ENCODE measurements around the gene KMT5B.

Gene KMT5B

DNA sequence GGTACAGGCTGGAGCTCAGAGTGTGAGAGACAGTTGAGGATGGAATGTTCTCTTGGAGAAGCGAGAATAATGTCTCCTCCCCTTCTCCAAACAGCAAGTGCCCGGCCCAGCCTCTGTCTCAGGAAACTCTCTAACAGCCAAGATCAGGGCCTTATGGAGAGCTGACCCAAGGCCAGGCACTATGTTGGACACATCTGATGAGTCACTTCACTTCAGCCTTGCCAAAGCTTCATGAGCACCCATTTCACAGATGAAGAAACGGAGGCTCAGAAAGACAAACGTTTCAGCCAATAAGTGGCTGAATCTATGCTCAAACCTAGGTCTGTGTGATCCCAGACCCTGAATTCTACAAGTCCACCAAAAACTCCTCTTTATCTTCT is 69.8 kb downstream of the KMT5B start:
- Histone ChIP-seq H3K79me2 (ENCODE audit: insufficient read depth, low read depth) (no peaks in the 10 kb centered on the region), H3K27ac (no peak overlapping the region), H4K20me1 (ENCODE audit: insufficient read depth) (no peaks in the 10 kb centered on the region), H3K4me2 (no peak overlapping the region), H3K36me3 (ENCODE audit: insufficient read depth) (no peaks in the 10 kb centered on the region), H3K9ac (no peak overlapping the region), H3K4me3 (IDR thresholded peaks at IDR 0.05; ENCODE audit: insufficient read depth, low read depth, low read length) (no peak overlapping the region), H3K27me3 (ENCODE audit: insufficient read depth, low read depth) (no peaks in the 10 kb centered on the region), H3K4me1 (ENCODE audit: low read depth, poor library complexity, severe bottlenecking) (peaks cover 17% of the 10 kb centered on the region), H2AFZ (ENCODE audit: low read depth) (no peak overlapping the region)
- TF ChIP-seq, protein P1, sequence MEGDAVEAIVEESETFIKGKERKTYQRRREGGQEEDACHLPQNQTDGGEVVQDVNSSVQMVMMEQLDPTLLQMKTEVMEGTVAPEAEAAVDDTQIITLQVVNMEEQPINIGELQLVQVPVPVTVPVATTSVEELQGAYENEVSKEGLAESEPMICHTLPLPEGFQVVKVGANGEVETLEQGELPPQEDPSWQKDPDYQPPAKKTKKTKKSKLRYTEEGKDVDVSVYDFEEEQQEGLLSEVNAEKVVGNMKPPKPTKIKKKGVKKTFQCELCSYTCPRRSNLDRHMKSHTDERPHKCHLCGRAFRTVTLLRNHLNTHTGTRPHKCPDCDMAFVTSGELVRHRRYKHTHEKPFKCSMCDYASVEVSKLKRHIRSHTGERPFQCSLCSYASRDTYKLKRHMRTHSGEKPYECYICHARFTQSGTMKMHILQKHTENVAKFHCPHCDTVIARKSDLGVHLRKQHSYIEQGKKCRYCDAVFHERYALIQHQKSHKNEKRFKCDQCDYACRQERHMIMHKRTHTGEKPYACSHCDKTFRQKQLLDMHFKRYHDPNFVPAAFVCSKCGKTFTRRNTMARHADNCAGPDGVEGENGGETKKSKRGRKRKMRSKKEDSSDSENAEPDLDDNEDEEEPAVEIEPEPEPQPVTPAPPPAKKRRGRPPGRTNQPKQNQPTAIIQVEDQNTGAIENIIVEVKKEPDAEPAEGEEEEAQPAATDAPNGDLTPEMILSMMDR (conservative IDR thresholded peaks at IDR 0.05; ENCODE audit: low read depth, low read length), result no peak

DNA sequence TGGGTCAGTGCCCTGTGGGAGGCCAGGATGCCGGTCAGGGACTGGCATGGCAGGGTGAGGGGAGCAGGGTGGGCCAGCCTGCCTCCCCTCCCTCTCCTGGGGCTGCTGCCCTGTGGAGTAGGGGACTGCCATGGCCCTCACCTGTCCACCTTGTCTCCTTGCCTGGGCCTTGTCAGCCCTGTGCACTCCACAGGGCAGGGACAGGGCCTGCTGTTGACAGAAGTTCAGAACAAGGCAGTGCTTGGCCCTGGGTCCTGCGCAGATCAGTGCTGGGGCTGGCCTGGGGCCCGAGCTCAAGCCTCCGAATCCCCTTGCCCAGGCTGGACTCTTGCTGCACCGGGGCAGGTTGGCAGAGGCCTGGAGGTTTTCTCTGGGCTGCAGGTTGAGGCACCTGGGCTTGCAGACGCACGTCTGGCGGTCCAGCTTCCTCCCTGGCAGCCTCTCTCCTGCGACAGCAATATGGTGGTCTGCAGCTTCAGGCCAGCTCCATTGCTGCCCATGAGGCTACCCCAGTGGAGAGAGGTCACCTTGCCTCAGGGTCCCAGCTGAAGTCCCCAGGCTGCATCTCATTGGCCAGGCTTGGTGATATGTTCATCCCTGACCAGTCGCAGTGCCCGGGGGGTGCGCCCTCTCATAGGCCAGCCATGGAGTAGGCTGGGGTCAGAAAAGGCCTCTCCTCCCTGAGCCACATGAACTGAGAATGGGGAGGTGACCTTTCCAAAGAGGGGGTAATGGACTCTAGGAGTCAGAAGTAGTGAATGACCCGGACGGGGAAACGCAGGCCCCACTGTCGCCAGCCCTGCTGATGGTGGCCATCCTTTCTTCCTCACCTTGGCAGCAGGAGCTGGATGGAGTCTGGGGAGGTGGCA is 70.4 kb downstream of the KMT5B start:
- Histone ChIP-seq H4K20me1 (ENCODE audit: insufficient read depth) (no peaks in the 10 kb centered on the region), H3K4me3 (IDR thresholded peaks at IDR 0.05; ENCODE audit: insufficient read depth, low read depth, low read length) (no peak overlapping the region), H3K27me3 (ENCODE audit: insufficient read depth, low read depth) (no peaks in the 10 kb centered on the region), H3K4me2 (peak overlapping the region; percentile 64; the same call in 1 of the 2 replicates), H3K4me1 (ENCODE audit: low read depth, poor library complexity, severe bottlenecking) (peaks cover 17% of the 10 kb centered on the region), H3K9ac (no peak overlapping the region; the same call in 1 of the 2 replicates), H3K79me2 (ENCODE audit: insufficient read depth, low read depth) (no peaks in the 10 kb centered on the region), H2AFZ (ENCODE audit: low read depth) (peak overlapping the region; percentile 55), H3K27ac (no peak overlapping the region), H3K36me3 (ENCODE audit: insufficient read depth) (no peaks in the 10 kb centered on the region)
- TF ChIP-seq, protein P1 (conservative IDR thresholded peaks at IDR 0.05; ENCODE audit: low read depth, low read length), result no peak

DNA sequence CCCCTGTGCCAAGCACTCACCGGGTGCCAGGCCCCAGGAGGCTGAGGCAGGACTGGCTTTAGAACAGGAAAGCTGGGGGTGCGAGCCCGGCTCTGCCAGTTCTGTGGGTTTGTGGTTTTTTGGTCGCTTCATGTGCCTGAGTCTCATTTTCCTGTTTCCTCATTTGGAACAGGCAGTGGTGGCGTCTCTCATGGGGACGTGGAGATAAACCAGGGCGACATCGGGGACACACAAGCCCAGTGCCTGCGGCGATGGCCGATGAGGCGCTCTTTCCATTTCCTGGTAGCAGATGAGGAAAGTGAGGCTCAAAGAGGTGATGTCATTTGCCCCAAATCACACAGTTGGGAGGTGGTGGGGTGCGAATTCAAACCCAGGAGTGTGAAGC is 71.1 kb downstream of the KMT5B start:
- no peaks in the 10 kb centered on the region for H3K27me3 ChIP-seq (ENCODE audit: insufficient read depth, low read depth)
- TF ChIP-seq, protein P1 (conservative IDR thresholded peaks at IDR 0.05; ENCODE audit: low read depth, low read length), result no peak
- H4K20me1 ChIP-seq (ENCODE audit: insufficient read depth), result no peaks in the 10 kb centered on the region
- H3K36me3 ChIP-seq (ENCODE audit: insufficient read depth), result no peaks in the 10 kb centered on the region
- peak overlapping the region; percentile 55 for H2AFZ ChIP-seq (ENCODE audit: low read depth)
- no peaks in the 10 kb centered on the region for H3K79me2 ChIP-seq (ENCODE audit: insufficient read depth, low read depth)
- H3K4me3 ChIP-seq (IDR thresholded peaks at IDR 0.05; ENCODE audit: insufficient read depth, low read depth, low read length), result no peak overlapping the region
- H3K9ac ChIP-seq, result peak overlapping the region; percentile 26; the same call in 1 of the 2 replicates
- peak overlapping the region; percentile 64 for H3K4me2 ChIP-seq
- peaks cover 17% of the 10 kb centered on the region for H3K4me1 ChIP-seq (ENCODE audit: low read depth, poor library complexity, severe bottlenecking)
- no peak overlapping the region; the same call in 1 of the 2 replicates for H3K27ac ChIP-seq

DNA sequence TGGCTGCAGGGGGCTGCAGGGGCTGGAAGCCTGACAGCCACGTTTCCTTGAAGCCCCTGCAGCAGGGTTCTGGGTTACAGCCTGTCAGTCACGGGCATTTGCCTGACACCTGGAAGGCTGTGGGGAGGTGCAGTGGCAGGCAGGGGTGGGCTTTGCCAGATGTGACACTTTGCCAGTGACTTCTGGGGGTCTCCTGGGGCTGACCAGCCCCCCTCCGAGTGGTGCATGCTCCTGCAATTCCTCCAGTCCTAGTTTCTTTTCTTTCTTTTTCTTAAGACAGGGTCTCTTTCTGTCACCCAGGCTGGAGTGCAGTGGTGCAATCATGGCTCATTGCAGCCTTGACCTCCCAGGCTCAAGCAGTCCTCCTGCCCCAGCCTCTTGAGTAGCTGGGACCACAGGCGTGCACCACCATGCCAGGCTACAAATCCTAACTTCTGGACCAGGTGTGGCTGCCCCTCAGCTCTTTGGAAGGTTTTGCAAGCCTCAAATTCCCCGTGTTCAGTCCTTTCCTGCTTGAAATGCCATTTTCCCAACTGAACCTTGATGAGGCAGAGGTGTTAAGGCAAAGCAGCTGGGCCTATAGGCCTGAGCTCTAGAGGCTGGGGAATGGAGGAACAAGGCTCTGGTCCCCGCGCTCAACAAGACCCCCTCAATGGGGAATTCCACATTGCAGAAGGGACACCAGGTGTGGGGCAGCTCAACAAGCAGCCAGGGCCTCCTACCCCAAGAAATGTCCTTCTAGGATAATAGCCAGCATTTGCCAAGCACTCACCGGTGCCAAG is 71.7 kb downstream of the KMT5B start:
- H3K4me3 ChIP-seq (IDR thresholded peaks at IDR 0.05; ENCODE audit: insufficient read depth, low read depth, low read length), result no peak overlapping the region
- no peak overlapping the region; the same call in 1 of the 2 replicates for H3K27ac ChIP-seq
- H3K9ac ChIP-seq, result peak overlapping the region; percentile 26; the same call in 1 of the 2 replicates
- peaks cover 17% of the 10 kb centered on the region for H3K4me1 ChIP-seq (ENCODE audit: low read depth, poor library complexity, severe bottlenecking)
- H3K79me2 ChIP-seq (ENCODE audit: insufficient read depth, low read depth), result no peaks in the 10 kb centered on the region
- H3K36me3 ChIP-seq (ENCODE audit: insufficient read depth), result no peaks in the 10 kb centered on the region
- peak overlapping the region; percentile 55 for H2AFZ ChIP-seq (ENCODE audit: low read depth)
- H3K27me3 ChIP-seq (ENCODE audit: insufficient read depth, low read depth), result no peaks in the 10 kb centered on the region
- TF ChIP-seq, protein P1 (conservative IDR thresholded peaks at IDR 0.05; ENCODE audit: low read depth, low read length), result no peak
- no peaks in the 10 kb centered on the region for H4K20me1 ChIP-seq (ENCODE audit: insufficient read depth)
- peak overlapping the region; percentile 64 for H3K4me2 ChIP-seq
